Measurements from ENCODE around the gene NCAPG2.

Gene NCAPG2

GRCh38 chr7:158694650-158695049, 10.0 kb downstream of the NCAPG2 start:
- H3K36me3 ChIP-seq (ENCODE audit: low read depth) = peaks cover 70% of the 10 kb centered on the region
- H3K4me3 ChIP-seq (ENCODE audit: severe bottlenecking) = no peak overlapping the region
- ATAC-seq (ENCODE audit: low read depth) = no peak
- H3K27ac ChIP-seq (ENCODE audit: poor library complexity, severe bottlenecking) = no peak overlapping the region
- H3K9me3 ChIP-seq (ENCODE audit: severe bottlenecking) = no peaks in the 10 kb centered on the region
- TF ChIP-seq CTCF (IDR thresholded peaks at IDR 0.05; ENCODE audit: poor library complexity, severe bottlenecking) = no peak
- no peak for DNase-seq (ENCODE audit: low spot score)
- no peaks in the 10 kb centered on the region for H3K4me1 ChIP-seq (ENCODE audit: insufficient read depth, poor library complexity, severe bottlenecking)
- H3K27me3 ChIP-seq (ENCODE audit: insufficient read depth, poor library complexity, severe bottlenecking) = no peaks in the 10 kb centered on the region

- no peak for TF ChIP-seq CTCF (IDR thresholded peaks at IDR 0.05; ENCODE audit: poor library complexity, severe bottlenecking)
- no peak for DNase-seq (ENCODE audit: low spot score)
- H3K4me3 ChIP-seq (ENCODE audit: severe bottlenecking) = no peak overlapping the region
- peaks cover 86% of the 10 kb centered on the region for H3K36me3 ChIP-seq (ENCODE audit: low read depth)
- ATAC-seq (ENCODE audit: low read depth) = no peak
- H3K4me1 ChIP-seq (ENCODE audit: insufficient read depth, poor library complexity, severe bottlenecking) = no peaks in the 10 kb centered on the region
- H3K9me3 ChIP-seq (ENCODE audit: severe bottlenecking) = no peaks in the 10 kb centered on the region
- H3K27ac ChIP-seq (ENCODE audit: poor library complexity, severe bottlenecking) = no peak overlapping the region
- H3K27me3 ChIP-seq (ENCODE audit: insufficient read depth, poor library complexity, severe bottlenecking) = no peaks in the 10 kb centered on the region
Observed at GRCh38 chr7:158689488-158689887, 15.1 kb downstream of the NCAPG2 start.

GRCh38 chr7:158687406-158687805, 17.2 kb downstream of the NCAPG2 start:
- TF ChIP-seq CTCF (IDR thresholded peaks at IDR 0.05; ENCODE audit: poor library complexity, severe bottlenecking) = no peak
- H3K27ac ChIP-seq (ENCODE audit: poor library complexity, severe bottlenecking) = no peak overlapping the region
- no peaks in the 10 kb centered on the region for H3K9me3 ChIP-seq (ENCODE audit: severe bottlenecking)
- ATAC-seq (ENCODE audit: low read depth) (no peak), DNase-seq (ENCODE audit: low spot score) (no peak)
- H3K27me3 ChIP-seq (ENCODE audit: insufficient read depth, poor library complexity, severe bottlenecking) = no peaks in the 10 kb centered on the region
- H3K4me3 ChIP-seq (ENCODE audit: severe bottlenecking) = no peak overlapping the region
- no peaks in the 10 kb centered on the region for H3K4me1 ChIP-seq (ENCODE audit: insufficient read depth, poor library complexity, severe bottlenecking)
- H3K36me3 ChIP-seq (ENCODE audit: low read depth) = peaks cover 100% of the 10 kb centered on the region

- no peak for DNase-seq (ENCODE audit: low spot score)
- no peak for ATAC-seq (ENCODE audit: low read depth)
- peaks cover 98% of the 10 kb centered on the region for H3K36me3 ChIP-seq (ENCODE audit: low read depth)
Observed at GRCh38 chr7:158685693-158686092, 18.9 kb downstream of the NCAPG2 start.

More at GRCh38 chr7:158685693-158686092, 18.9 kb downstream of the NCAPG2 start:
- TF ChIP-seq CTCF (IDR thresholded peaks at IDR 0.05; ENCODE audit: poor library complexity, severe bottlenecking) = no peak
- H3K4me1 ChIP-seq (ENCODE audit: insufficient read depth, poor library complexity, severe bottlenecking) = no peaks in the 10 kb centered on the region
- H3K27ac ChIP-seq (ENCODE audit: poor library complexity, severe bottlenecking) = no peak overlapping the region
- no peak overlapping the region for H3K4me3 ChIP-seq (ENCODE audit: severe bottlenecking)
- no peaks in the 10 kb centered on the region for H3K9me3 ChIP-seq (ENCODE audit: severe bottlenecking)
- no peaks in the 10 kb centered on the region for H3K27me3 ChIP-seq (ENCODE audit: insufficient read depth, poor library complexity, severe bottlenecking)
